Pancreas (tissue), 10 donors: Measurements from ENCODE around the gene TAGLN2. TPM values are rescaled to one million over a fixed set of nuclear protein-coding genes. Genes with fewer than 3 reads are reported as not detected.
A peak's percentile ranks its signal among the peaks of the same experiment; 100 is the strongest.

Experiments used
- ATAC-seq, 4 donors: fragments of 200-7000 bp; cut with Tn5 transposase; one replicate each; pipeline versions ENCODE4 v1.8.0 to v1.9.1; 2020; ENCODE audit warnings: mild to moderate bottlenecking in 4 of 4, moderate library complexity in 4 of 4
- DNase-seq, 6 donors: peaks; one replicate each; pipeline ENCODE4 v3.0.0-alpha.2; 2020
- FAIRE-seq: peaks from 2 replicates; lab custom pipeline; 2012; peaks lifted over from hg19 to GRCh38; lab: Jason Lieb, UNC
- H3K27ac ChIP-seq, 4 donors: fragments of 200-600 bp; sonication (generic); 1 replicate in 3 of 4; 2 replicates in 1 of 4; pipeline versions ENCODE4 v1.5.0 to v1.8.0; 2020
- H3K27me3 ChIP-seq, 4 donors: fragments of 200-600 bp; one replicate each; pipeline ENCODE4 v1.8.0; 2021
- H3K36me3 ChIP-seq, 3 donors: fragments of 200-600 bp; sonication (generic) in 1 of 3; one replicate each; pipeline versions ENCODE4 v1.5.0 to v1.8.0; 2020 to 2021
- H3K4me1 ChIP-seq, 3 donors: fragments of 200-600 bp; one replicate each; pipeline ENCODE4 v1.8.0; 2021
- H3K4me3 ChIP-seq, 4 donors: fragments of 200-600 bp; sonication (generic) in 2 of 4; one replicate each; pipeline versions ENCODE4 v1.5.0 to v1.8.0; 2020 to 2021
- H3K9me3 ChIP-seq, 4 donors: fragments of 200-600 bp; one replicate each; pipeline ENCODE4 v1.8.0; 2021
- CTCF ChIP-seq, 4 donors: fragments of 200-600 bp; sonication (generic) in 3 of 4; IDR thresholded peaks; one replicate each; pipeline versions ENCODE4 v1.5.0 to v1.8.0; 2021; ENCODE audit warnings: antibody characterized with exemption in 4 of 4
- WGBS, 2 donors: extraction: QIAGEN DNeasy Blood & Tissue Kit; methylation state at CpG; one replicate each; pipeline ENCODE4 v1.1.7; 2013; 5-methylcytosine and 5-hydroxymethylcytosine counted together
- intact Hi-C, 3 donors: fragments of 100-400 bp; cut with DNase I; formaldehyde crosslinking; loops; one replicate each; pipeline versions ENCODE4 v1.11.1 to v1.14.2; 2022
- polyA plus RNA-seq, 2 donors: library from polyadenylated mRNA; stranded (reverse); fragments of 200-250 nt; gene quantifications; one replicate each; pipeline ENCODE4 v1.2.3, GENCODE V29; 2013
- total RNA-seq, 6 donors: library from RNA; stranded (reverse); fragmentation: NEBNext Ultra II Directional in 4 of 6; extraction: Animal tissue kit (Norgen Biotek cat#: 25700) in 4 of 6; gene quantifications; one replicate each; pipeline versions ENCODE4 v1.2.1 to v1.2.4, GENCODE V29; 2021 to 2023
- donor health status: healthy with polysubstance abuse.
- donor health status: DM: no; HTN: no; CAD: no; lungs with moderate emphysema.
- donor health status: DM: no; HTN: no; CAD: no.
- donor health status: control.
- donor health status: control.
- donor health status: Bipolar disorder and iron deficiency.
- donor health status: DM: yes; HTN: yes; CAD: no.
- donor health status: DM: no; HTN: no; CAD: no.
- donor health status: DM: no; HTN: no; CAD: no.
- donor health status: DM: yes; HTN: yes; CAD: no.

Gene TAGLN2
- 100 to 1,000 TPM in 4 of 6 donors, 10 to 100 TPM in 2; 93.2 to 242 (median 117) TPM for total RNA-seq
- 100 to 1,000 TPM; 198 to 200 TPM for polyA plus RNA-seq

- no peaks in the 10 kb centered on the region for H3K9me3 ChIP-seq
- 1% methylated on average over 57 to 58 of the region's 58 CpGs for WGBS, 2 donors
- intact Hi-C loops, result no loop called here
- peaks cover 17 to 30% (median 23%) of the 10 kb centered on the region in 3 donors for H3K4me1 ChIP-seq
- DNase-seq (peak; percentile 89 to 95 (median 92)), ATAC-seq (peak; percentile 58 to 77 (median 70)), FAIRE-seq (no peak)
- peak within 1 kb of the TSS; percentile 94 to 98 (median 96) for H3K27ac ChIP-seq
- peak within 1 kb of the TSS; percentile 46 to 75 (median 67) for H3K4me3 ChIP-seq
- H3K27me3 ChIP-seq, result no peaks in the 10 kb centered on the region
- TF ChIP-seq CTCF (IDR thresholded peaks at IDR 0.05), result no peak
- peaks cover 0 to 3% (median 1%) of the 10 kb centered on the region in 3 donors for H3K36me3 ChIP-seq
These were observed at the start of gene TAGLN2 for GRCh38 chr1:159924791-159925718. Gene TAGLN2 (minus strand): TSS chr1:159925507. CDS start chr1:159920509, 4,998 bp downstream.

GRCh38 chr1:159974350-159974965 is 49.2 kb upstream of the TAGLN2 start:
- no peak for FAIRE-seq

GRCh38 chr1:159973350-159973940 is 48.1 kb upstream of the TAGLN2 start:
- Histone ChIP-seq H3K4me1 (peaks cover 11 to 14% (median 13%) of the 10 kb centered on the region in 3 donors), H3K27me3 (no peaks in the 10 kb centered on the region), H3K36me3 (no peaks in the 10 kb centered on the region), H3K9me3 (no peaks in the 10 kb centered on the region), H3K4me3 (no peak overlapping the region), H3K27ac (no peak overlapping the region)
- DNase-seq (no peak), ATAC-seq (no peak), FAIRE-seq (no peak)
- TF ChIP-seq CTCF (IDR thresholded peaks at IDR 0.05), result no peak
- 77 to 84% methylated on average over 6 of the region's 6 CpGs for WGBS, 2 donors
- intact Hi-C loops, result no loop called here

More at GRCh38 chr1:159974350-159974965, 49.2 kb upstream of the TAGLN2 start:
- Histone ChIP-seq H3K9me3 (no peaks in the 10 kb centered on the region), H3K27me3 (no peaks in the 10 kb centered on the region), H3K36me3 (no peaks in the 10 kb centered on the region), H3K27ac (no peak overlapping the region), H3K4me1 (peaks cover 11 to 14% (median 13%) of the 10 kb centered on the region in 3 donors), H3K4me3 (no peak overlapping the region)
- intact Hi-C loops, result no loop called here
- ATAC-seq, result no peak
- DNase-seq, result no peak
- TF ChIP-seq CTCF (IDR thresholded peaks at IDR 0.05), result no peak
- 86 to 92% methylated on average over 7 of the region's 7 CpGs for WGBS, 2 donors

- FAIRE-seq (no peak), DNase-seq (no peak), ATAC-seq (no peak)
- Histone ChIP-seq H3K4me1 (peaks cover 11 to 14% (median 13%) of the 10 kb centered on the region in 3 donors), H3K36me3 (no peaks in the 10 kb centered on the region), H3K27me3 (no peaks in the 10 kb centered on the region), H3K4me3 (no peak overlapping the region), H3K9me3 (no peaks in the 10 kb centered on the region), H3K27ac (no peak overlapping the region)
- WGBS, 2 donors, result 83 to 92% methylated on average over 8 of the region's 8 CpGs
- intact Hi-C loops, result no loop called here
- TF ChIP-seq CTCF (IDR thresholded peaks at IDR 0.05), result no peak
These were observed 47.3 kb upstream of the TAGLN2 start for GRCh38 chr1:159972443-159973205.
